ENCODE measurements around the gene MPC1.
"Not testable (repeated sequence)": the region's sequence is repeated elsewhere in the genome, so short reads cannot be mapped to it uniquely, and the experiment has no call there.

MPC1 gene

DNA sequence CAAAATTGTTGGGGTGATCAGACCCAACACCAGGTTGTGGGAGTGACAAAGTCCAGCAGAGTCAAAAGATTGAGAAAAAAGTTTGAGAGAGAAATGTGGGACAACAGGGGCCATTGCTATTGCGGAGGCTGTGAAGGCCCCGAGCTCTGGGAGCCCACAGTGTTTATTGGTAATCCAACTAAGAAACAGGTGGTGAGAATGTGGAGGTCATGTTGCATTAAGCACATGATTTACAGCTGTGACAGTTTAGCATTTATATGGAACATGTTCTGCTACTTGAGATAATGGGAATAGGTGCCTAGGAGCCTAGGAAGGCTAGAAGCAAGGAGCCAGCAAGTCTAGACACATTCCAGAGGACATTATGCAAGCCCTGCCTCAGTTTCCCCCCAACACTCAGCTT lies 37.8 kb downstream of the MPC1 start:
- not testable (repeated sequence) for H3K36me3 ChIP-seq (ENCODE audit: control insufficient read depth, insufficient read depth, low read length); H3K9ac ChIP-seq (ENCODE audit: low read length); H3K4me3 ChIP-seq (ENCODE audit: low read depth, low read length); H3K9me3 ChIP-seq (ENCODE audit: control insufficient read depth, insufficient read depth, low read depth, low read length); H3K27me3 ChIP-seq (ENCODE audit: control insufficient read depth, insufficient read depth, low read length); H3K27ac ChIP-seq (ENCODE audit: low read depth, low read length)
- H3K4me1 ChIP-seq (ENCODE audit: control insufficient read depth, insufficient read depth, low read length) = peaks cover 10% of the 10 kb centered on the region; the same call in 1 of the 2 replicates

DNA sequence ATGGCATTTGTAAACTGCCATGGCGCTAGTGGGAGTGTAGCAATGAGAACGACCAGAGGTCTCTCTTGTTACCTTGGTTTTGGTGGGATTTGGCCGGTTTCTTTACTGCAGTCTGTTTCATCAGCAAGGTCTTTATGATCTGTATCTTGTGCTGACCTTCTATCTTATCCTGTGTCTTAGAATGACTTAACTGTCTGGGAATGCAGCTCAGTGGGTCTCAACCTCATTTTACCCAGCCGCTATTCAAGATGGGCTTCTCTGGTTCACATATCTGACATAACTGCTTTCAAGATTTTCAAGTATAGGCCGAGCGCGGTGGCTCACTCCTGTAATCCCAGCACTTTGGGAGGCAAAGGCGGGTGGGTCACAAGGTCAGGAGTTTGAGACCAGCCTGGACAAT lies 38.5 kb downstream of the MPC1 start:
- peaks cover 10% of the 10 kb centered on the region; the same call in 1 of the 2 replicates for H3K4me1 ChIP-seq (ENCODE audit: control insufficient read depth, insufficient read depth, low read length)
- H3K9ac ChIP-seq (ENCODE audit: low read length) = peak overlapping the region; percentile 31

DNA sequence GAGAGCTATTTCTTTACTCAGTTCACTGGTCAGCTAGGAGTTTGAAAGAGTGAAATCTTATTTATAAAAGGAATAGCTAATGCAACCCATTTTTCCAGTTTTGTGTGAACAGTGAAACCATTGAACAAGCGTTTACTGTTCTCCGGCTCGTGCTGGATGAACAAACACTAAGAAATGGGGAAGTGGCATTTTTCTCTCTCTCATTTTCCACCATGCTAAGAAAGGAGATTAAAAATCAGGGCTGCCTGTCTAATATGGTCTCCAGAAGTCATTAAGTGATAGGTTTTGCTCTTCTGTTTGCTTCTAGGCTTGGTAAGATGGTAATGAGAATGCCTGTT lies 39.6 kb downstream of the MPC1 start:
- H3K9me3 ChIP-seq (ENCODE audit: control insufficient read depth, insufficient read depth, low read depth, low read length) = no peaks in the 10 kb centered on the region
- H3K4me3 ChIP-seq (ENCODE audit: low read depth, low read length) = peak overlapping the region; percentile 99
- H3K27ac ChIP-seq (ENCODE audit: low read depth, low read length) = peak overlapping the region; percentile 87
- H3K36me3 ChIP-seq (ENCODE audit: control insufficient read depth, insufficient read depth, low read length) = peaks cover 14% of the 10 kb centered on the region; the same call in 1 of the 2 replicates
- peaks cover 10% of the 10 kb centered on the region; the same call in 1 of the 2 replicates for H3K4me1 ChIP-seq (ENCODE audit: control insufficient read depth, insufficient read depth, low read length)
- H3K27me3 ChIP-seq (ENCODE audit: control insufficient read depth, insufficient read depth, low read length) = no peaks in the 10 kb centered on the region
- peak overlapping the region; percentile 92 for H3K9ac ChIP-seq (ENCODE audit: low read length)

More for the DNA sequence above, 38.5 kb downstream of the MPC1 start:
- no peaks in the 10 kb centered on the region for H3K27me3 ChIP-seq (ENCODE audit: control insufficient read depth, insufficient read depth, low read length)
- no peak overlapping the region for H3K4me3 ChIP-seq (ENCODE audit: low read depth, low read length)
- H3K27ac ChIP-seq (ENCODE audit: low read depth, low read length) = no peak overlapping the region
- H3K36me3 ChIP-seq (ENCODE audit: control insufficient read depth, insufficient read depth, low read length) = peaks cover 11% of the 10 kb centered on the region; the same call in 1 of the 2 replicates
- 0 out of 2 replicates have a peak, but pooled peaks cover 1% of the 10 kb centered on the region for H3K9me3 ChIP-seq (ENCODE audit: control insufficient read depth, insufficient read depth, low read depth, low read length)

DNA sequence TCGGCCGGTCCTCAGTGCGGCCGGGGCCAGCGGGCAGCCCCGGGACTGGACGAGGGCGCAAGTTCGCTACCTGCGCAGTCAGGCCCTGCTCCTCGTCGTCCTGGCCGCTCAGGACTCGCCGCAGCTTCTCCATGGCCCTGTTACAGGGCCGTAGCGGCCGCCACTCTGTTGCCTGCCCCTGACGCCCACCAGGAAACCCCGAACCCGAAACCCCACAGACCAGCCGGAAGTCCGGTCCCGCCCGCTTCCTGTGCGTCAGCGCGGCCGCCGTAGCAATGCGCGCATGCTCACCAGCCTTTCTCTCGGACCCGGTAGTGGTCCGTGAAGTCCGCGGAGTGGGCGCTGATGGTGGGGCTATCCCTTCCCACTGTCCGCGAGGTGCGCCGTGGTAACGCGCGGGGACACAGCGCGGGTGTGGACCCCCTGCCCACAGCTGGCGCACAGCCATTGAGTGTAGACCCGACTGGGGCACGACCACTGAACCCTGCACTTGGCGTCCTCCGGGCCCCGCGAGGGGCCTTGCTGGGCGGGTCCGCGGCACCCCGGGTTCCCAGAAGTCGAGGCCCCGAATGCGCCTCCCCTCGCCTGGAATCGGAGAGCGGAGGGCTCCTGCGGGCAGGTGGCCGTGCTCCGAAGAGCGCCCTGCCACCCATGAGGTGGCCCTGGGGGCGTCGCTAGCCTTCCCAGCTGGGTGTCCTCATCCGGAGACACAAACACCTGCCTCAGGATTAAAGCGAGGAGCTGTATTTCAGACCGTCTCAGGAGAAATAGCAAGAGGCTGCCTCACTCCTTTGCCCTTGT lies 40.2 kb downstream of the MPC1 start, which contains the start of gene SFT2D1:
Gene SFT2D1, minus strand, starts transcription at position 197 of the 801 bp plus-strand sequence. Its CDS starts 64 bp downstream, at position 133.
- peaks cover 19% of the 10 kb centered on the region for H3K36me3 ChIP-seq (ENCODE audit: control insufficient read depth, insufficient read depth, low read length)
- peak within 1 kb of the TSS; percentile 87 for H3K27ac ChIP-seq (ENCODE audit: low read depth, low read length)
- no peaks in the 10 kb centered on the region for H3K27me3 ChIP-seq (ENCODE audit: control insufficient read depth, insufficient read depth, low read length)
- peak within 1 kb of the TSS; percentile 99 for H3K4me3 ChIP-seq (ENCODE audit: low read depth, low read length)
- H3K9me3 ChIP-seq (ENCODE audit: control insufficient read depth, insufficient read depth, low read depth, low read length) = no peaks in the 10 kb centered on the region
- peak within 1 kb of the TSS; percentile 92 for H3K9ac ChIP-seq (ENCODE audit: low read length)
- peaks cover 10% of the 10 kb centered on the region; the same call in 1 of the 2 replicates for H3K4me1 ChIP-seq (ENCODE audit: control insufficient read depth, insufficient read depth, low read length)

DNA sequence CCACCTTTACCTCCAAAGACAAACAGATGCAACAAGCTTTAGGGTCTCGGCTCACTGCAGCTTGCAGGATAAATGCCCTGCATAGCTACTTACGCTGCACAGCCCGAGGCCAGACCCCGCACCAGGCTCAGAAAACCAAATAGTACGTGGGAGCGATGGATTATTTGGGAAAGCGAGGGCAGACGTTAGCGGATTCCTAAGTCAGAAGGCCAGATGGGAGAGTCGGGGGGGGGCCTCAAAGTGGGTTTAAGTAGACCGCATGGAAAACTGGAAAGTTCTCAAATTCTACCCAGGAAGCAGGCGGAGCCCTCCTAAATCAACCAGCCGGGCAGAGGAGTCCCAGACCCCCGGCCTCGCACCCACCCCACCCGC lies 40.8 kb downstream of the MPC1 start:
- peaks cover 25% of the 10 kb centered on the region for H3K36me3 ChIP-seq (ENCODE audit: control insufficient read depth, insufficient read depth, low read length)
- peak overlapping the region; percentile 87 for H3K27ac ChIP-seq (ENCODE audit: low read depth, low read length)
- peak overlapping the region; percentile 99 for H3K4me3 ChIP-seq (ENCODE audit: low read depth, low read length)
- peak overlapping the region; percentile 92 for H3K9ac ChIP-seq (ENCODE audit: low read length)
- peaks cover 10% of the 10 kb centered on the region; the same call in 1 of the 2 replicates for H3K4me1 ChIP-seq (ENCODE audit: control insufficient read depth, insufficient read depth, low read length)
- no peaks in the 10 kb centered on the region for H3K27me3 ChIP-seq (ENCODE audit: control insufficient read depth, insufficient read depth, low read length)
- H3K9me3 ChIP-seq (ENCODE audit: control insufficient read depth, insufficient read depth, low read depth, low read length) = no peaks in the 10 kb centered on the region

DNA sequence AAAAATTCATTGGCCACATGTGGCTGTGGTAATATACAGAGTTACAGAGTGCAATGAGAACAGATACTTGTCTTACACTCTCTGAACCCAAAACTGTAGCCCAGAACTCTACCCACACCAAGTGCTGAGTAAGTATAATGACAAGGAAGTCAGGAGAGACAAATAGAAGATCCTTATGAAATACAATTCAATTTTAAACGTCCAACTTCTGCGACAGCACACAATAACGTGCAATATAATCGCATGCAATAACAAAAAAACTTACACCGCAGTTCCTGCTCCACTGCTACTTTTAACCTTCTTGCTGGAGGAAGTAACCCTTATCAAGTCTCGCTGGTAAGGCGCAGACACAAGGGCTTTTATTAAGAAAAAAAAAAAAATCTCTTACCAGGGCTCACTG lies 41.3 kb downstream of the MPC1 start:
- Histone ChIP-seq H3K9me3 (ENCODE audit: control insufficient read depth, insufficient read depth, low read depth, low read length) (no peaks in the 10 kb centered on the region), H3K27ac (ENCODE audit: low read depth, low read length) (peak overlapping the region; percentile 87; the same call in 1 of the 2 replicates), H3K4me1 (ENCODE audit: control insufficient read depth, insufficient read depth, low read length) (peaks cover 10% of the 10 kb centered on the region; the same call in 1 of the 2 replicates), H3K9ac (ENCODE audit: low read length) (peak overlapping the region; percentile 92), H3K36me3 (ENCODE audit: control insufficient read depth, insufficient read depth, low read length) (peaks cover 30% of the 10 kb centered on the region), H3K4me3 (ENCODE audit: low read depth, low read length) (peak overlapping the region; percentile 99), H3K27me3 (ENCODE audit: control insufficient read depth, insufficient read depth, low read length) (no peaks in the 10 kb centered on the region)

DNA sequence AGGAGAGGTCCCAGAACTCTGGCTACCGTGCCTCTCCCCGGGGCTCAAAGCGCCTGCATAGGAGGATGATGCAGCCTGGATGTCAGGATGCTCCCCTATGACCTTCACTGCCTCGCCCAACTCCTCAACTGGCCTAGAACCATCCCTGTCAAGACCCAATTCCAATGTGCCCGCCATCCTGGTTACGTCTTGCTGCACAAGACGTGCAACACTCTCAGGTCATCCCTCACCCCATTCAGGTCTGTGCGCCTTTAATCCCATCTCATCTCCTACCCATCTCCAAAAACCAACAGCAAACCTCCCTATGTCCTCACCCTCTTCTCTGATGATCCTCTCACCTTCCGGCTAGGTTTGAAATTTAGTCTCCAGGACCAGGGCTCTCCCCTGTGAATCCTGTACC lies 43.9 kb downstream of the MPC1 start:
- no peak overlapping the region for H3K27ac ChIP-seq (ENCODE audit: low read depth, low read length)
- H3K9ac ChIP-seq (ENCODE audit: low read length) = no peak overlapping the region
- peaks cover 49% of the 10 kb centered on the region for H3K36me3 ChIP-seq (ENCODE audit: control insufficient read depth, insufficient read depth, low read length)
- H3K27me3 ChIP-seq (ENCODE audit: control insufficient read depth, insufficient read depth, low read length) = no peaks in the 10 kb centered on the region
- H3K4me3 ChIP-seq (ENCODE audit: low read depth, low read length) = no peak overlapping the region
- peaks cover 10% of the 10 kb centered on the region; the same call in 1 of the 2 replicates for H3K4me1 ChIP-seq (ENCODE audit: control insufficient read depth, insufficient read depth, low read length)
- no peaks in the 10 kb centered on the region for H3K9me3 ChIP-seq (ENCODE audit: control insufficient read depth, insufficient read depth, low read depth, low read length)

DNA sequence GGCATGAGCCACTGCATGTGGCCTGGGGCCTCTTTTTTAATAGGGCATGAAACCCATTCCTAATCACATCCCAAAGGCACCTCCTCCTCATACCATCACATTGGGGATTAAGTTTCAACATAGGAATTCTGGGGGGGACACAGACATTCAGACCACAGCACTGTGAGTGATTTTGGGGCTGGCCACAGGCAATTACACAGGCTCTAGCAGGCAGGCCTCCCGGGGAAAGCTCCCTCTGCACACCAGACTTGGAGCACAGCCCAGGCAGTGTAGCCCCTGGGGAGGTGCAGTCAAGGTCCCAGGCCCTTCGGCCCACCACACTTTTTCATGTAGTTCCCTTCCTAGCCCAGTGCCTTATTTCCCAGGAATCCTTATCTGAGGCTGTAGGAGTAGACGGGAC lies 45.9 kb downstream of the MPC1 start:
- Histone ChIP-seq H3K27ac (ENCODE audit: low read depth, low read length) (no peak overlapping the region), H3K27me3 (ENCODE audit: control insufficient read depth, insufficient read depth, low read length) (no peaks in the 10 kb centered on the region), H3K36me3 (ENCODE audit: control insufficient read depth, insufficient read depth, low read length) (peaks cover 49% of the 10 kb centered on the region), H3K4me1 (ENCODE audit: control insufficient read depth, insufficient read depth, low read length) (peaks cover 18% of the 10 kb centered on the region), H3K9ac (ENCODE audit: low read length) (no peak overlapping the region), H3K4me3 (ENCODE audit: low read depth, low read length) (no peak overlapping the region), H3K9me3 (ENCODE audit: control insufficient read depth, insufficient read depth, low read depth, low read length) (no peaks in the 10 kb centered on the region)

DNA sequence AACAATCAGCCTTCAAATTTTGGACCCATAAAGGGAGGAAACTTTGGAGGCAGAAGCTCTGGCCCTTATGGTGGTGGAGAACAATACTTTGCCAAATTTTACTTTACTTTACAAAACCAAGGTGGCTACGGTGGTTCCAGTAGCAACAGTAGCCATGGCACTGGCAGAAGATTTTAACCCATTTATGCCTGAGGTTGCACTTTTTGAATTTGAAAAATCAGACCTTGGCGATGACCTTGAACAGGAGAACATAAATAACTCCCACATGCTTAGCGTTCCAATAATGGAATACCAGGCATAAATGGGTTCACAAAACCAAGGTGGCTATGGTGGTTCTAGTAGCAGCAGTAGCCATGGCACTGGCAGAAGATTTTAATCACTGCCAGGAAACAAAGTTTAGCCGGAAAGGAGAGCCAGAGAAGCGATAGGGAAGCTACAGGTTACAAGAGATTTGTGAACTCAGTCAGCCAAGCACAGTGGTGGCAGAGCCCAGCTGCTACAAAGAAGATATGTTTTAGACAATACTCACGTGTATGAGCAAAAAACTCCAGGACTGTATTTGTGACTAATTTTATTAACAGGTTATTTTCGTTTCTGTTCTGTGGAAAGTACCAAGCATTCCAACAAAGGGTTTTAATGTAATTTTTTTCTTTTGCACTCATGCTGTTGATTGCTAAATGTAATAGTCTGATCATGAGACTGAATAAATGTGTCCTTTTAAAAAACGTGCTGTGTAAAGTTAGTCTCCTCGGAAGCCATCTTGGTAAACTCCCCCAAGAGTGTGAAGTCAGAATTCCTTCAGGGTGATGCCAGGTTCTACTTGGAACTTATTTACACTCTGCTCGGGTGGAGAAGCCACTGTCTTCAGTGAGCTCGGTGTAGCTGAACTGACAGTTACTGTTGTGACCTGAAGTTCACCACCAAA lies 47.1 kb downstream of the MPC1 start:
- H3K36me3 ChIP-seq (ENCODE audit: control insufficient read depth, insufficient read depth, low read length) = peaks cover 46% of the 10 kb centered on the region
- H3K9me3 ChIP-seq (ENCODE audit: control insufficient read depth, insufficient read depth, low read depth, low read length) = no peaks in the 10 kb centered on the region
- H3K9ac ChIP-seq (ENCODE audit: low read length) = no peak overlapping the region
- H3K4me3 ChIP-seq (ENCODE audit: low read depth, low read length) = no peak overlapping the region
- H3K4me1 ChIP-seq (ENCODE audit: control insufficient read depth, insufficient read depth, low read length) = peaks cover 27% of the 10 kb centered on the region
- H3K27me3 ChIP-seq (ENCODE audit: control insufficient read depth, insufficient read depth, low read length) = no peaks in the 10 kb centered on the region
- no peak overlapping the region for H3K27ac ChIP-seq (ENCODE audit: low read depth, low read length)

DNA sequence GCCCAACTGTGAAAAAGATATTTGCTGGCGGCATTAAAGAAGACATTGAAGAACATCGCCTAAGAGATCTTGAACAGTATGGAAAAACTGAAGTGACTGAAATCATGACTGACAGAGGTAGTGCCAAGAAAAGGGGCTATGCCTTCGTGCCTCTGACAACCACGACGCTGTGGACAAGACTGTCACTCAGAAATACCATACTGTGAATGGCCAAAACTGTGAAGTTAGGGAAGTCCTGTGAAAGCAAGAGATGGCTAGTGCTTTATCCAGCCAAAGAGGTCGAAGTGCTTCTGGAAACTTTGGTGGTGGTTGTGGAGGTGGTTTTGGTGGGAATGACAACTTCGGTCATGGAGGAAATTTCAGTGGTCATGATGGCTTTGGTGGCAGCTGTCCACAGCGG lies 47.9 kb downstream of the MPC1 start:
- H3K4me1 ChIP-seq (ENCODE audit: control insufficient read depth, insufficient read depth, low read length) = peaks cover 29% of the 10 kb centered on the region
- H3K4me3 ChIP-seq (ENCODE audit: low read depth, low read length) = no peak overlapping the region
- no peak overlapping the region for H3K27ac ChIP-seq (ENCODE audit: low read depth, low read length)
- H3K36me3 ChIP-seq (ENCODE audit: control insufficient read depth, insufficient read depth, low read length) = peaks cover 42% of the 10 kb centered on the region
- no peaks in the 10 kb centered on the region for H3K9me3 ChIP-seq (ENCODE audit: control insufficient read depth, insufficient read depth, low read depth, low read length)
- no peak overlapping the region for H3K9ac ChIP-seq (ENCODE audit: low read length)
- H3K27me3 ChIP-seq (ENCODE audit: control insufficient read depth, insufficient read depth, low read length) = no peaks in the 10 kb centered on the region
